ENCODE measurements around the gene OR2J1.
"Not testable (repeated sequence)": the region's sequence is repeated elsewhere in the genome, so short reads cannot be mapped to it uniquely, and the experiment has no call there.

OR2J1 gene

GRCh38 chr6:29099190-29099589 lies at the start of gene OR2J1:
Gene OR2J1, plus strand, starts transcription at chr6:29099490. Its CDS starts 1,453 bp downstream, at chr6:29100943.
- FAIRE-seq: no peak
- DNase-seq (ENCODE audit: insufficient read length, low spot score): no peak

- no peak for FAIRE-seq
- DNase-seq (ENCODE audit: insufficient read length, low spot score): no peak
Observed at GRCh38 chr6:29051680-29052079, 47.6 kb upstream of the OR2J1 start.

- DNase-seq (ENCODE audit: insufficient read length, low spot score) (peak; percentile 12), FAIRE-seq (no peak)
Observed at GRCh38 chr6:29071831-29072723, 27.2 kb upstream of the OR2J1 start.

- DNase-seq (ENCODE audit: insufficient read length, low spot score) (no peak), FAIRE-seq (no peak)
Observed at GRCh38 chr6:29079203-29079602, 20.1 kb upstream of the OR2J1 start.

DNA sequence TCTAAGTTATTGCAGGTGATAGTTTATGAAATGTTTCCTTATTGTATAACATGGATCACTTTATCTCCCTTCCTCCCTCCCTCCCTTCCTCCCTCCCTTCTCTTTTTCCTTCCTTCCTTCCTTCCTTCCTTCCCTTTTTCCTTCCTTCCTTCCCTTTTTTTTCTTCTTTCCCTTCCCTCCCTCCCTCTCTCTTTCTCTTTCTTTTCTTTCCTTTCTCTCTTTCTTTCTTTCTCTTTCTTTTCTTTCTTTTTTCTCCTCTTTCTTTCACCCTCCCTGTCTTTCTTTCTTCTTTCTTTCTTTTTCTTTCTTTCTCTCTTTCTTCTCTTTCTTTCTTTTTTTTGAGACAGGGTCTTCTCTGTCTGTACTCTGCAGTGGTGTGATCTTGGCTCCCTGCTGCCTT lies 18.0 kb upstream of the OR2J1 start:
- DNase-seq (ENCODE audit: insufficient read length, low spot score) (no peak), FAIRE-seq (no peak)

DNA sequence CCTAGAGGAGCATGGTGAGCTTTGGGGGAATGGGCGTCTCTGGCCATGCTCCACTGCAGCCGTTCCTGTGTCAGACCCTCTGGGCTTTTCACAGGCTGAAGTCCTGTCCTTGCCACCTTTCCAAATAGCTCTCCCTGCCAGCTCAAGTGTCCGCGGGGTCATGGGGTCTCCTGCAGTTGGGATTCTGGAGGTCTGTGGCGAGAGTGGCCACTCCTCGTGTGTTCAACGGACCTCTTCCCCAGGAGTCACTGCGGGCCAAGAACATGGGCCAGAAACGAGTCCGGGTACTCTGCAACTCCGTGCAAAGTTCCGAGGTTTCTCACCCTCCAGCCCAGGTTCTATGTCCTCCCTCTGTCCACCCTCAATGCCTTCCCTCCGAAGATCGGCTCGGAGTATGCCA lies 16.8 kb upstream of the OR2J1 start:
- FAIRE-seq (no peak), DNase-seq (ENCODE audit: insufficient read length, low spot score) (no peak)

- no peak for DNase-seq (ENCODE audit: insufficient read length, low spot score)
- FAIRE-seq: no peak
Observed at GRCh38 chr6:29087213-29087612, 12.1 kb upstream of the OR2J1 start, which contains the start of gene OR2B3. Gene OR2B3, minus strand, starts transcription at chr6:29087313. Its CDS starts 65 bp downstream, at chr6:29087248.

DNA sequence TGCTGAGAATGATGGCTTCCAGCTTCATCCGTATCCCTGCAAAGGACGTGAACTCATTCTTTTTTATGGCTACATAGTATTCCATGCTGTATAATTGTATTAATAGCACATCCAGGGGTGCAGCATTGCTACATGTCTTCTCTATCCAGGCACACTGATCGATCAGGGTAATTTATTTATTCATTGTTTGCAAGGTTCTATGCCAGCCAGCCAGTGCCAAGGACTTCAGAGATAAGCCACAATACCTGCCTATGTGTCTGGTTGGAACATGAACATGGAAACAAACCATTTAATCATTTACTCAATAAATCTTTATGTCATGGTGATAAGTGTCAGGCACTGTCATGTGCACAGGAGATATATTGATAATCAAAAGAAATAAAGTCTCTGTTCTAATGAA lies 6.3 kb upstream of the OR2J1 start:
- DNase-seq (ENCODE audit: insufficient read length, low spot score): no peak
- no peak for FAIRE-seq

- FAIRE-seq: no peak
- no peak for DNase-seq (ENCODE audit: insufficient read length, low spot score)
Observed at GRCh38 chr6:29097803-29098202, 1.5 kb upstream of the OR2J1 start.

GRCh38 chr6:29107758-29108157 lies 8.5 kb downstream of the OR2J1 start, which contains the start of gene OR2J3:
Gene OR2J3, plus strand, starts transcription at chr6:29108058. Its CDS starts 3,833 bp downstream, at chr6:29111891.
- no peak for FAIRE-seq
- DNase-seq (ENCODE audit: insufficient read length, low spot score): no peak

- DNase-seq (ENCODE audit: insufficient read length, low spot score) (no peak), FAIRE-seq (no peak)
Observed at GRCh38 chr6:29112135-29112534, 12.8 kb downstream of the OR2J1 start.

DNA sequence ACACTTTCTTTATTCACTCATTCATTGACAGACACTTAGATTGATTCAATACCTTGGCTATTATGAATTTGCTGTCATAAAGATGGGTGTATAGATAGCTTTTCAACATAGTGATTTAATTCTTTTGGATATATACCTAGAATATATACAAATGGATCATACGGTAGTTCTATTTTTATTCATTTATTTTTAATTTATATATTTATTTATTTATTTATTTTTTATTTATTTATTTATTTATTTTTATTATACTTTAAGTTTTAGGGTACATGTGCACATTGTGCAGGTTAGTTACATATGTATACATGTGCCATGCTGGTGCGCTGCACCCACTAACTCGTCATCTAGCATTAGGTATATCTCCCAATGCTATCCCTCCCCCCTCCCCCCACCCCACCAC lies 15.7 kb downstream of the OR2J1 start:
- not testable (repeated sequence) for FAIRE-seq; DNase-seq (ENCODE audit: insufficient read length, low spot score)

DNA sequence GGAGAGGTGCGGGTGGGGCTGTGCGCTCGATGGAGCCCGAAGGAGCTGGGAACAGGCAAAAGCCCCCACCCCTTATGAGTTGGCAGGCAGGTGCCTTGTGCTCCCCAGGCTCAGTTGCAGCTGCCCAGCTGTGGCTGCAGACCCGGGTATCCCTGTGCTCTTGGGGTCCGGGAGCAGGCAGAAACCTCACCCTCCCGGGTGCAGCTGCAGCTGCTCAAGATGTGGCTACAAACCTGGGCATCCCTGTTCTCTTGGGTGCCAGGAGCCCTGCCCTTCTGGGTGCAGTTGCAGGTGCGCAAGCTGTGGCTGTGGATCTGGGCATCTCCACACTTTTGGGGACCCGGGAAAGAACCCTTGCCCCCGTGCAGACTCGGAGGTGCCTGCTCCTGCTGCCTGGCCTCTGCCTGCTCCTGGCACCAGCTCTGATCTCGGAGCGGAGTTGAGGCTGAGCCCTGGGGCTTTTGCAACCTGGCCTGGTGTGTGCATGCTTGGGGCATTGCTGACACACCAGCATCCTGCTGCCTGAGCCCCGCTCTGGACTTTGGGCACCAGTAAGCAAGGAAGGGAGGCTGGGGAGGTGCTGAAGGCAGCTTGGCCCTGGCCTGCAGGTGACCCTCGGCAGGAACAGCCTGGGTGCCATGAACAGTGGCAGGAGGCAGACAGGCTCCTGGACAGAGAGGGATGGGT lies 30.2 kb downstream of the OR2J1 start:
- FAIRE-seq (no peak), DNase-seq (ENCODE audit: insufficient read length, low spot score) (no peak)

GRCh38 chr6:29130644-29131043 lies 31.4 kb downstream of the OR2J1 start:
- DNase-seq (ENCODE audit: insufficient read length, low spot score): no peak
- FAIRE-seq: no peak

- FAIRE-seq: no peak
Observed at GRCh38 chr6:29131691-29132090, 32.4 kb downstream of the OR2J1 start.

GRCh38 chr6:29137724-29138123 lies 38.4 kb downstream of the OR2J1 start:
- DNase-seq (ENCODE audit: insufficient read length, low spot score) (no peak), FAIRE-seq (no peak)

More at GRCh38 chr6:29131691-29132090, 32.4 kb downstream of the OR2J1 start:
- no peak for DNase-seq (ENCODE audit: insufficient read length, low spot score)

- FAIRE-seq (no peak), DNase-seq (ENCODE audit: insufficient read length, low spot score) (no peak)
Observed at GRCh38 chr6:29141606-29142005, 42.3 kb downstream of the OR2J1 start.

GRCh38 chr6:29142309-29142708 lies 43.0 kb downstream of the OR2J1 start:
- FAIRE-seq (no peak), DNase-seq (ENCODE audit: insufficient read length, low spot score) (no peak)

DNA sequence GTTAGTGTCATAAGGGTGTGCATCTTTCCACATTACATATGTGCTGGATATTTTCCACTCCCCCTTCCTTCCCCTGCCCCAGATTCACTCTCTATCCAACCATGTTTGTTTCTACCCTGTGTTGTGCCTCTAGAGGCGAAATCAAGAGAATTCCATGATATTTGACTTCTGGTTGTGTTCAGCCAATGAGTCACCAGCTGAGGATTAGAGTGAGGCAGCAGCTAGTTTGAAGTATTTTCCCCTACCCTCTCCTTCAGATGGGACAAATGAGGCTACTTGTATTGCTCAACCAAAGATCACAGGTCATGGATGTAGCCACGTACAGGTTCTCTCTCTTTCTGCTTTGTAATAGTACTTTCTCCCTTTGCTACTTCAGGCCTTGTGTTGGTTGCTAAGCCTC lies 46.9 kb downstream of the OR2J1 start:
- no peak for FAIRE-seq
- no peak for DNase-seq (ENCODE audit: insufficient read length, low spot score)

GRCh38 chr6:29147074-29147473 lies 47.8 kb downstream of the OR2J1 start:
- FAIRE-seq (no peak), DNase-seq (ENCODE audit: insufficient read length, low spot score) (no peak)

- not testable (repeated sequence) for DNase-seq (ENCODE audit: insufficient read length, low spot score); FAIRE-seq
Observed at GRCh38 chr6:29149444-29149843, 50.2 kb downstream of the OR2J1 start.
